Common myeloid progenitor, CD34-positive (primary cell): ENCODE data around the gene KCNG2.

Source experiments
- CTCF ChIA-PET: fragments of 350-600 bp; sonication (Branson Sonifier 250); formaldehyde crosslinking; loops from one replicate; lab custom pipeline; 2021; ENCODE audit warnings: antibody characterized with exemption; lab: Charles Lee
- POLR2A ChIA-PET: fragments of 350-600 bp; sonication (Branson Sonifier 250); formaldehyde crosslinking; loops from one replicate; lab custom pipeline; 2021; ENCODE audit warnings: antibody characterized with exemption; lab: Charles Lee
- DNase-seq, 3 donors: peaks; one replicate each; pipeline versions ENCODE4 v3.0.0 to v3.0.0-alpha.2; 2013
- H3K27ac ChIP-seq, 2 experiments: 1 replicate in 1 of 2; 2 replicates in 1 of 2; pipeline ENCODE4 v1.7.0; 2013; ENCODE audit warnings: inconsistent platforms in 2 of 2, low read length in 2 of 2, mild to moderate bottlenecking in 2 of 2, low read depth in 1 of 2, moderate library complexity in 1 of 2; ENCODE audit not compliant: severe bottlenecking in 2 of 2, insufficient read depth in 1 of 2, poor library complexity in 1 of 2
- H3K27me3 ChIP-seq, 5 experiments: replicated peaks in 2 of 5; 1 replicate in 3 of 5; 2 replicates in 2 of 5; pipeline versions ENCODE4 v1.6.1 to v1.7.0; 2013; ENCODE audit warnings: low read length in 4 of 5, mild to moderate bottlenecking in 2 of 5, moderate library complexity in 2 of 5, inconsistent platforms in 1 of 5; ENCODE audit not compliant: insufficient read depth in 5 of 5, control insufficient read depth in 4 of 5
- H3K36me3 ChIP-seq, 4 experiments: 1 replicate in 2 of 4; 2 replicates in 2 of 4; pipeline versions ENCODE4 v1.6.1 to v1.7.0; 2013; ENCODE audit warnings: low read length in 3 of 4, control low read depth in 1 of 4, mild to moderate bottlenecking in 1 of 4; ENCODE audit not compliant: control insufficient read depth in 4 of 4, insufficient read depth in 4 of 4
- H3K4me1 ChIP-seq, 4 experiments: 1 replicate in 3 of 4; 2 replicates in 1 of 4; pipeline versions ENCODE4 v1.6.1 to v1.7.1; 2013; ENCODE audit warnings: low read length in 3 of 4, mild to moderate bottlenecking in 3 of 4, control low read depth in 1 of 4, inconsistent platforms in 1 of 4, moderate library complexity in 1 of 4; ENCODE audit not compliant: control insufficient read depth in 4 of 4, insufficient read depth in 4 of 4; ENCODE audit errors: control extremely low read depth in 1 of 4
- H3K4me3 ChIP-seq, 7 experiments: 1 replicate in 4 of 7; 2 replicates in 3 of 7; pipeline versions ENCODE4 v1.5.1 to v1.7.0; 2013; ENCODE audit warnings: mild to moderate bottlenecking in 7 of 7, low read length in 6 of 7, moderate library complexity in 6 of 7, inconsistent platforms in 2 of 7, low read depth in 2 of 7, control low read depth in 1 of 7; ENCODE audit not compliant: insufficient read depth in 4 of 7, control insufficient read depth in 1 of 7; ENCODE audit errors: extremely low read depth in 1 of 7
- H3K9me3 ChIP-seq, 5 experiments: 1 replicate in 4 of 5; 2 replicates in 1 of 5; pipeline versions ENCODE4 v1.6.1 to v1.7.1; 2013; ENCODE audit warnings: low read length in 4 of 5, mild to moderate bottlenecking in 2 of 5, inconsistent platforms in 1 of 5, low read depth in 1 of 5, moderate library complexity in 1 of 5; ENCODE audit not compliant: control insufficient read depth in 4 of 5, insufficient read depth in 2 of 5; ENCODE audit errors: control extremely low read depth in 1 of 5
- whole genome bisulfite sequencing: methylation state at CpG from one replicate; pipeline ENCODE4 v1.1.5; 2013; ENCODE audit not compliant: insufficient coverage; 5-methylcytosine and 5-hydroxymethylcytosine counted together

KCNG2 gene

GRCh38 chr18:79897940-79898625, 100.3 kb downstream of the KCNG2 start:
- WGBS: 98% methylated on average over 8 of the region's 15 CpGs
- ChIA-PET POLR2A (no interaction called here), CTCF (no interaction called here)
- Histone ChIP-seq H3K27me3 (peaks cover 0 to 13% (median 0%) of the 10 kb centered on the region in 5 experiments), H3K9me3 (peaks cover 5 to 78% (median 44%) of the 10 kb centered on the region in 5 experiments), H3K36me3 (peaks cover 3 to 23% (median 12%) of the 10 kb centered on the region in 4 experiments), H3K4me3 (no peak overlapping the region), H3K4me1 (no peaks in the 10 kb centered on the region), H3K27ac (no peak overlapping the region)
- no peak for DNase-seq

DNA sequence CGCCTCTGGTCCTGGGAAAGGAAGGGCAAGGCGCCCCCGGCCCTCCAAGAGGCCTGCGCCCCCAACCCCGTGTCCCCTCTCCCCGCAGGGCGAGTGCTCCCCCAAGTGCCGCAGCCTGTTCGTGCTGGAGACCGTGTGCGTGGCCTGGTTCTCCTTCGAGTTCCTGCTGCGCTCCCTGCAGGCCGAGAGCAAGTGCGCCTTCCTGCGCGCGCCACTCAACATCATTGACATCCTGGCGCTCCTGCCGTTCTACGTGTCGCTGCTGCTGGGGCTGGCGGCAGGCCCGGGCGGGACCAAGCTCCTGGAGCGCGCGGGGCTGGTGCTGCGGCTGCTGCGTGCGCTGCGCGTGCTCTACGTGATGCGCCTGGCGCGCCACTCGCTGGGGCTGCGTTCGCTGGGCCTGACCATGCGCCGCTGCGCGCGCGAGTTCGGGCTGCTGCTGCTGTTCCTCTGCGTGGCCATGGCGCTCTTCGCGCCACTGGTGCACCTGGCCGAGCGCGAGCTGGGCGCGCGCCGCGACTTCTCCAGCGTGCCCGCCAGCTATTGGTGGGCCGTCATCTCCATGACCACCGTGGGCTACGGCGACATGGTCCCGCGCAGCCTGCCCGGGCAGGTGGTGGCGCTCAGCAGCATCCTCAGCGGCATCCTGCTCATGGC, 101.3 kb downstream of the KCNG2 start:
- Histone ChIP-seq H3K9me3 (peaks cover 0 to 73% (median 46%) of the 10 kb centered on the region in 5 experiments), H3K27me3 (peaks cover 0 to 13% (median 0%) of the 10 kb centered on the region in 5 experiments), H3K4me1 (no peaks in the 10 kb centered on the region), H3K27ac (no peak overlapping the region), H3K36me3 (peaks cover 7 to 33% (median 17%) of the 10 kb centered on the region in 4 experiments), H3K4me3 (no peak overlapping the region)
- WGBS: 72% methylated on average over 69 of the region's 70 CpGs
- ChIA-PET CTCF (no interaction called here), POLR2A (no interaction called here)
- no peak for DNase-seq

- H3K4me1 ChIP-seq: no peaks in the 10 kb centered on the region
- peaks cover 0 to 66% (median 49%) of the 10 kb centered on the region in 5 experiments for H3K9me3 ChIP-seq
- WGBS: 74% methylated on average over 50 of the region's 53 CpGs
- H3K4me3 ChIP-seq: no peak overlapping the region
- CTCF ChIA-PET: no interaction called here
- no peak for DNase-seq
- H3K27me3 ChIP-seq: peaks cover 0 to 13% (median 0%) of the 10 kb centered on the region in 5 experiments
- H3K36me3 ChIP-seq: peaks cover 7 to 38% (median 24%) of the 10 kb centered on the region in 4 experiments
- POLR2A ChIA-PET: no interaction called here
- no peak overlapping the region for H3K27ac ChIP-seq
These were observed 102.1 kb downstream of the KCNG2 start for GRCh38 chr18:79899609-79900445.

- Histone ChIP-seq H3K9me3 (peaks cover 0 to 59% (median 46%) of the 10 kb centered on the region in 5 experiments), H3K4me1 (no peaks in the 10 kb centered on the region), H3K36me3 (peaks cover 7 to 45% (median 27%) of the 10 kb centered on the region in 4 experiments), H3K27ac (no peak overlapping the region), H3K27me3 (peaks cover 0 to 13% (median 0%) of the 10 kb centered on the region in 5 experiments), H3K4me3 (no peak overlapping the region)
- ChIA-PET CTCF (no interaction called here), POLR2A (no interaction called here)
- DNase-seq: no peak
- 99% methylated on average over 21 of the region's 28 CpGs for WGBS
These were observed 103.2 kb downstream of the KCNG2 start for GRCh38 chr18:79900610-79901570.

DNA sequence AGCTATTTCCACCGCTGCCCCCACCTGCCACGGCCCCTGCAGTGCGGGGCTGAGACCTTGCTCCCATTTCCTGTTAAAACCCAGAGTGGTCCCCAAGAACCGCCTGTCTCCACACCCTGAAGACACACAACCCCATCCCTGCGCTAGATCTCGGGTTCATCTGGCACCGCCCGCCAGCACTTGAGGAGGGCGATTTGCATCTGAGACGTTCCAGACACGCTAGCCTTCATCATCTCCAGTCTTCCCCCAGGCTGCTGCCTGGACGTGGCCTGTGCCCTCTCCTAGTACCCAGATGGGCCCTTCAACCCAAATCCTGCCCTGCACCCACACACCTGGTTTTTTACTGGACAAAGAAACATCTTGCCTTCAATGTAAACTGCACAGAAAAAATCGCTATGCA, 103.9 kb downstream of the KCNG2 start:
- Histone ChIP-seq H3K27me3 (peaks cover 0 to 13% (median 0%) of the 10 kb centered on the region in 5 experiments), H3K36me3 (peaks cover 7 to 45% (median 28%) of the 10 kb centered on the region in 4 experiments), H3K9me3 (peaks cover 0 to 52% (median 39%) of the 10 kb centered on the region in 5 experiments), H3K27ac (no peak overlapping the region), H3K4me1 (no peaks in the 10 kb centered on the region), H3K4me3 (no peak overlapping the region)
- ChIA-PET POLR2A (no interaction called here), CTCF (interaction anchor here (1.0 kb wide), 1 partner anchor 15 kb away, joined by 3 read pairs; no protein-coding TSS in a partner anchor)
- WGBS: 97% methylated on average over 13 of the region's 13 CpGs
- no peak for DNase-seq

GRCh38 chr18:79902075-79902474, 104.3 kb downstream of the KCNG2 start:
- ChIA-PET POLR2A (no interaction called here), CTCF (interaction anchor here (1.0 kb wide), 1 partner anchor 15 kb away, joined by 3 read pairs; no protein-coding TSS in a partner anchor)
- DNase-seq: no peak
- peaks cover 0 to 51% (median 38%) of the 10 kb centered on the region in 5 experiments for H3K9me3 ChIP-seq
- no peak overlapping the region for H3K27ac ChIP-seq
- H3K4me3 ChIP-seq: no peak overlapping the region
- 100% methylated on average over 3 of the region's 8 CpGs for WGBS
- no peaks in the 10 kb centered on the region for H3K4me1 ChIP-seq
- peaks cover 0 to 13% (median 0%) of the 10 kb centered on the region in 5 experiments for H3K27me3 ChIP-seq
- peaks cover 7 to 45% (median 30%) of the 10 kb centered on the region in 4 experiments for H3K36me3 ChIP-seq
